ENCODE measurements around the gene DNMT3B. TPM values are rescaled to one million over a fixed set of nuclear protein-coding genes. Genes with fewer than 3 reads are reported as not detected.

DNMT3B gene
- polyA plus RNA-seq, 12 donors: 3.0 to 5.6 (median 3.9) TPM; not detected in 1

GRCh38 chr20:32858189-32858588 lies 96.0 kb downstream of the DNMT3B start:
- no peak for DNase-seq

Other genes with a start within 250 kb of the DNMT3B start
- 10 to 100 TPM in 11 of 12 donors, not detected in 1; 11.4 to 25.8 (median 15.8) TPM for gene NOL4L, start 177.1 kb upstream of the DNMT3B start, polyA plus RNA-seq (ENCODE audit: insufficient read length in 12 of 12)
- under 1 TPM in 8 of 12 donors, not detected in 4; 0.06 to 0.25 (median 0.16) TPM for gene C20orf203, start 88.4 kb upstream of the DNMT3B start, polyA plus RNA-seq (ENCODE audit: insufficient read length in 12 of 12)
- gene COMMD7, start 18.9 kb upstream of the DNMT3B start, polyA plus RNA-seq (ENCODE audit: insufficient read length in 12 of 12): 10 to 100 TPM in 11 of 12 donors, not detected in 1; 28.1 to 44.7 (median 41.3) TPM
- gene MAPRE1, start 57.6 kb downstream of the DNMT3B start, polyA plus RNA-seq (ENCODE audit: insufficient read length in 12 of 12): 100 to 1,000 TPM in 10 of 12 donors, 10 to 100 TPM in 1, not detected in 1; 78.3 to 175 (median 139) TPM
- gene EFCAB8, start 96.5 kb downstream of the DNMT3B start, polyA plus RNA-seq (ENCODE audit: insufficient read length in 12 of 12): under 1 TPM in 7 of 12 donors, not detected in 5; 0.05 to 0.40 (median 0.15) TPM
- gene SUN5, start 242.0 kb downstream of the DNMT3B start, polyA plus RNA-seq (ENCODE audit: insufficient read length in 12 of 12): not detected
- gene BPIFB2, start 245.3 kb downstream of the DNMT3B start, polyA plus RNA-seq (ENCODE audit: insufficient read length in 12 of 12): not detected

Data from muscle of arm (tissue), 12 donors.